HUES48 (cell line): Measurements from ENCODE around the gene MLC1.

Experiments
- H3K27ac ChIP-seq: one replicate; pipeline ENCODE4 v1.7.0; 2013; ENCODE audit warnings: low read depth, low read length, inconsistent platforms
- H3K27me3 ChIP-seq: 2 replicates; pipeline ENCODE4 v1.6.1; 2013; ENCODE audit warnings: mild to moderate bottlenecking, low read length; ENCODE audit not compliant: control insufficient read depth, insufficient read depth
- H3K36me3 ChIP-seq: 2 replicates; pipeline ENCODE4 v1.6.1; 2013; ENCODE audit warnings: low read length; ENCODE audit not compliant: control insufficient read depth, insufficient read depth
- H3K4me1 ChIP-seq: 2 replicates; pipeline ENCODE4 v1.6.1; 2013; ENCODE audit warnings: mild to moderate bottlenecking, low read length; ENCODE audit not compliant: control insufficient read depth, insufficient read depth
- H3K4me3 ChIP-seq: 2 replicates; pipeline ENCODE4 v1.5.1; 2013; ENCODE audit warnings: mild to moderate bottlenecking, low read depth, low read length
- H3K9ac ChIP-seq: 2 replicates; pipeline ENCODE4 v1.6.1; 2013; ENCODE audit warnings: mild to moderate bottlenecking, low read depth, low read length, moderate library complexity
- H3K9me3 ChIP-seq: 2 replicates; pipeline ENCODE4 v1.6.1; 2013; ENCODE audit warnings: low read length; ENCODE audit not compliant: control insufficient read depth, insufficient read depth

The MLC1 gene

GRCh38 chr22:50053861-50054260 is 31.4 kb downstream of the MLC1 start:
- Histone ChIP-seq H3K4me1 (no peaks in the 10 kb centered on the region), H3K36me3 (no peaks in the 10 kb centered on the region), H3K27me3 (peaks cover 13% of the 10 kb centered on the region), H3K27ac (no peak overlapping the region), H3K9ac (no peak overlapping the region), H3K4me3 (no peak overlapping the region), H3K9me3 (no peaks in the 10 kb centered on the region; the same call in 1 of the 2 replicates)

- H3K4me1 ChIP-seq: no peaks in the 10 kb centered on the region
- no peak overlapping the region for H3K4me3 ChIP-seq
- no peaks in the 10 kb centered on the region for H3K36me3 ChIP-seq
- H3K9me3 ChIP-seq: no peaks in the 10 kb centered on the region; the same call in 1 of the 2 replicates
- H3K9ac ChIP-seq: no peak overlapping the region
- H3K27me3 ChIP-seq: no peaks in the 10 kb centered on the region; the same call in 1 of the 2 replicates
- no peak overlapping the region for H3K27ac ChIP-seq
These were observed 33.3 kb downstream of the MLC1 start for GRCh38 chr22:50051930-50052329.

- no peak overlapping the region for H3K9ac ChIP-seq
- no peaks in the 10 kb centered on the region for H3K36me3 ChIP-seq
- H3K27ac ChIP-seq: no peak overlapping the region
- H3K27me3 ChIP-seq: no peaks in the 10 kb centered on the region
- H3K4me3 ChIP-seq: no peak overlapping the region
- H3K4me1 ChIP-seq: no peaks in the 10 kb centered on the region
- no peaks in the 10 kb centered on the region; the same call in 1 of the 2 replicates for H3K9me3 ChIP-seq
These were observed 35.7 kb downstream of the MLC1 start for GRCh38 chr22:50049299-50050195.

- Histone ChIP-seq H3K27me3 (no peaks in the 10 kb centered on the region), H3K9me3 (no peaks in the 10 kb centered on the region; the same call in 1 of the 2 replicates), H3K4me3 (no peak overlapping the region), H3K27ac (no peak overlapping the region), H3K9ac (no peak overlapping the region), H3K4me1 (no peaks in the 10 kb centered on the region), H3K36me3 (no peaks in the 10 kb centered on the region)
These were observed 36.4 kb downstream of the MLC1 start for GRCh38 chr22:50048836-50049235.

GRCh38 chr22:50048061-50048765 is 37.0 kb downstream of the MLC1 start:
- no peaks in the 10 kb centered on the region for H3K27me3 ChIP-seq
- H3K4me3 ChIP-seq: no peak overlapping the region
- H3K4me1 ChIP-seq: no peaks in the 10 kb centered on the region
- no peak overlapping the region for H3K9ac ChIP-seq
- no peak overlapping the region for H3K27ac ChIP-seq
- no peaks in the 10 kb centered on the region for H3K36me3 ChIP-seq
- no peaks in the 10 kb centered on the region; the same call in 1 of the 2 replicates for H3K9me3 ChIP-seq

- no peak overlapping the region for H3K4me3 ChIP-seq
- H3K36me3 ChIP-seq: no peaks in the 10 kb centered on the region
- no peaks in the 10 kb centered on the region for H3K4me1 ChIP-seq
- H3K9me3 ChIP-seq: no peaks in the 10 kb centered on the region
- H3K9ac ChIP-seq: no peak overlapping the region
- no peak overlapping the region for H3K27ac ChIP-seq
- no peaks in the 10 kb centered on the region for H3K27me3 ChIP-seq
These were observed 37.9 kb downstream of the MLC1 start for GRCh38 chr22:50047346-50047745.

- no peak overlapping the region for H3K9ac ChIP-seq
- H3K36me3 ChIP-seq: no peaks in the 10 kb centered on the region
- H3K27ac ChIP-seq: no peak overlapping the region
- H3K27me3 ChIP-seq: no peaks in the 10 kb centered on the region
- H3K9me3 ChIP-seq: no peaks in the 10 kb centered on the region
- no peak overlapping the region for H3K4me3 ChIP-seq
- H3K4me1 ChIP-seq: no peaks in the 10 kb centered on the region
These were observed 38.6 kb downstream of the MLC1 start for GRCh38 chr22:50046481-50047245.

- H3K4me1 ChIP-seq: no peaks in the 10 kb centered on the region
- no peaks in the 10 kb centered on the region for H3K36me3 ChIP-seq
- H3K27ac ChIP-seq: no peak overlapping the region
- H3K9me3 ChIP-seq: no peaks in the 10 kb centered on the region
- H3K9ac ChIP-seq: no peak overlapping the region
- H3K4me3 ChIP-seq: no peak overlapping the region
- no peaks in the 10 kb centered on the region for H3K27me3 ChIP-seq
These were observed 39.2 kb downstream of the MLC1 start for GRCh38 chr22:50046019-50046415.

GRCh38 chr22:50045211-50046018 is 39.8 kb downstream of the MLC1 start:
- no peaks in the 10 kb centered on the region for H3K9me3 ChIP-seq
- no peak overlapping the region for H3K4me3 ChIP-seq
- H3K27ac ChIP-seq: no peak overlapping the region
- no peaks in the 10 kb centered on the region for H3K4me1 ChIP-seq
- no peaks in the 10 kb centered on the region for H3K36me3 ChIP-seq
- H3K27me3 ChIP-seq: no peaks in the 10 kb centered on the region
- no peak overlapping the region for H3K9ac ChIP-seq

GRCh38 chr22:50044485-50045118 is 40.6 kb downstream of the MLC1 start:
- no peak overlapping the region for H3K9ac ChIP-seq
- H3K4me3 ChIP-seq: no peak overlapping the region
- H3K36me3 ChIP-seq: no peaks in the 10 kb centered on the region
- H3K4me1 ChIP-seq: no peaks in the 10 kb centered on the region
- no peaks in the 10 kb centered on the region for H3K9me3 ChIP-seq
- no peaks in the 10 kb centered on the region for H3K27me3 ChIP-seq
- no peak overlapping the region for H3K27ac ChIP-seq
